HEK293 (cell line): Measurements from ENCODE around the gene ZNF672.
A peak's percentile ranks its signal among the peaks of the same experiment; 100 is the strongest.

Experiments
- CTCF ChIA-PET: fragments of 350-600 bp; formaldehyde crosslinking; extraction: SDS; loops from one replicate; lab custom pipeline; 2021; ENCODE audit warnings: antibody characterized with exemption; lab: Yijun Ruan, JAX
- POLR2A ChIA-PET: fragments of 300-600 bp; formaldehyde crosslinking; extraction: SDS; loops from one replicate; lab custom pipeline; 2020; ENCODE audit warnings: antibody characterized with exemption, inconsistent platforms; lab: Yijun Ruan, JAX
- H3K27ac ChIP-seq: fragments of 200-500 bp; sonication (Bioruptor generic); 2 replicates; pipeline ENCODE4 v1.5.1; 2014; ENCODE audit warnings: low read depth, low read length, control low read depth, inconsistent platforms; ENCODE audit errors: extremely low read depth
- H3K36me3 ChIP-seq, 2 experiments: fragments of 200-500 bp in 1 of 2; sonication (Bioruptor generic) in 1 of 2; 1 replicate in 1 of 2; 2 replicates in 1 of 2; pipeline ENCODE4 v1.5.1; 2014 to 2017; ENCODE audit warnings: inconsistent platforms in 2 of 2, low read length in 2 of 2; ENCODE audit not compliant: control insufficient read depth in 2 of 2, insufficient read depth in 1 of 2
- H3K4me1 ChIP-seq: fragments of 200-500 bp; sonication (Bioruptor generic); 2 replicates; pipeline ENCODE4 v1.5.1; 2014; ENCODE audit warnings: mild to moderate bottlenecking, low read length, inconsistent platforms; ENCODE audit not compliant: control insufficient read depth, insufficient read depth
- H3K4me3 ChIP-seq: 2 replicates; pipeline ENCODE4 v1.5.1; 2011; ENCODE audit warnings: low read depth, mild to moderate bottlenecking, control low read depth, low read length, moderate library complexity
- H3K9me3 ChIP-seq: fragments of 200-500 bp; sonication (Bioruptor generic); 2 replicates; pipeline ENCODE4 v1.5.1; 2014; ENCODE audit warnings: low read depth, low read length, inconsistent platforms; ENCODE audit not compliant: control insufficient read depth, insufficient read depth
- ELK4 ChIP-seq: IDR thresholded peaks from 2 replicates; pipeline ENCODE4 v1.6.1; 2011; ENCODE audit warnings: mild to moderate bottlenecking, low read depth, low read length, borderline replicate concordance
- KLF10 ChIP-seq: fragments of 450-650 bp; IDR thresholded peaks from 2 replicates; pipeline ENCODE4 v1.5.1; 2018; ENCODE audit warnings: missing biosample characterization, mild to moderate bottlenecking, missing genetic modification characterization
- PRDM4 ChIP-seq: fragments of 450-650 bp; formaldehyde crosslinking; IDR thresholded peaks from 2 replicates; pipeline ENCODE4 v1.5.1; 2017; ENCODE audit warnings: missing biosample characterization, missing genetic modification characterization
- TCF7L2 ChIP-seq: IDR thresholded peaks from 2 replicates; pipeline ENCODE4 v1.6.1; 2011; ENCODE audit warnings: low read depth, mild to moderate bottlenecking, inconsistent platforms, low read length, moderate library complexity, borderline replicate concordance
- ZBTB6 ChIP-seq: fragments of 450-650 bp; formaldehyde crosslinking; IDR thresholded peaks from 2 replicates; pipeline ENCODE4 v1.5.1; 2017; ENCODE audit warnings: missing biosample characterization, missing genetic modification characterization
- ZFP37 ChIP-seq: fragments of 450-650 bp; formaldehyde crosslinking; IDR thresholded peaks from 2 replicates; pipeline ENCODE4 v1.5.1; 2016; ENCODE audit warnings: missing biosample characterization, missing genetic modification characterization
- ZNF121 ChIP-seq: fragments of 450-650 bp; formaldehyde crosslinking; IDR thresholded peaks from 2 replicates; pipeline ENCODE4 v1.5.1; 2016; ENCODE audit warnings: missing biosample characterization, missing genetic modification characterization
- ZNF132 ChIP-seq: fragments of 450-650 bp; formaldehyde crosslinking; IDR thresholded peaks from 2 replicates; pipeline ENCODE4 v1.5.1; 2017; ENCODE audit warnings: missing biosample characterization, missing genetic modification characterization, borderline replicate concordance
- ZNF223 ChIP-seq: fragments of 450-650 bp; formaldehyde crosslinking; IDR thresholded peaks from 2 replicates; pipeline ENCODE4 v1.5.1; 2016; ENCODE audit warnings: missing biosample characterization, missing genetic modification characterization
- ZNF239 ChIP-seq: fragments of 450-650 bp; formaldehyde crosslinking; IDR thresholded peaks from 2 replicates; pipeline ENCODE4 v1.5.1; 2016; ENCODE audit warnings: missing biosample characterization, missing genetic modification characterization
- ZNF302 ChIP-seq: fragments of 450-650 bp; formaldehyde crosslinking; IDR thresholded peaks from 2 replicates; pipeline ENCODE4 v1.5.1; 2016; ENCODE audit warnings: missing biosample characterization, missing genetic modification characterization, low read depth
- ZNF362 ChIP-seq: fragments of 450-650 bp; formaldehyde crosslinking; IDR thresholded peaks from 2 replicates; pipeline ENCODE4 v1.5.1; 2016; ENCODE audit warnings: missing biosample characterization, missing genetic modification characterization
- ZNF580 ChIP-seq: fragments of 450-650 bp; formaldehyde crosslinking; IDR thresholded peaks from 2 replicates; pipeline ENCODE4 v1.5.1; 2016; ENCODE audit warnings: missing biosample characterization, missing genetic modification characterization
- ZNF645 ChIP-seq: fragments of 450-650 bp; formaldehyde crosslinking; IDR thresholded peaks from 2 replicates; pipeline ENCODE4; 2016; ENCODE audit warnings: missing biosample characterization, missing genetic modification characterization
- ZNF654 ChIP-seq: fragments of 450-650 bp; formaldehyde crosslinking; IDR thresholded peaks from 2 replicates; pipeline ENCODE4 v1.5.1; 2016; ENCODE audit warnings: low read depth, missing biosample characterization, missing genetic modification characterization

The ZNF672 gene

GRCh38 chr1:248805876-248806275 is 32.1 kb upstream of the ZNF672 start (continued):
- no peak for TF ChIP-seq PRDM4 (tag by site-specific recombination)

- H3K27ac ChIP-seq: no peak overlapping the region
- TF ChIP-seq ZNF132 (tag by site-specific recombination): no peak
- TF ChIP-seq ZNF223 (tag by site-specific recombination): no peak
- TF ChIP-seq ZNF654 (tag by site-specific recombination): peak; percentile 36
- TF ChIP-seq, all 188 proteins: peak for 1
- Histone ChIP-seq H3K36me3 (peaks cover 0 to 5% of the 10 kb centered on the region in 2 experiments; a peak in 1 of 3 replicates), H3K4me1 (no peaks in the 10 kb centered on the region), H3K9me3 (no peaks in the 10 kb centered on the region), H3K4me3 (no peak overlapping the region)
- ChIA-PET POLR2A (no interaction called here), CTCF (interaction anchor here (0.6 to 3.5 kb wide), 5 partner anchors 114 to 397 kb away, joined by 3 to 25 read pairs (median 4); no protein-coding TSS in a partner anchor)
These were observed 30.8 kb upstream of the ZNF672 start for GRCh38 chr1:248807067-248807737.

GRCh38 chr1:248808876-248809275 is 29.1 kb upstream of the ZNF672 start:
- Histone ChIP-seq H3K9me3 (no peaks in the 10 kb centered on the region), H3K4me3 (no peak overlapping the region), H3K4me1 (no peaks in the 10 kb centered on the region), H3K27ac (no peak overlapping the region), H3K36me3 (peaks cover 0 to 17% of the 10 kb centered on the region in 2 experiments; a peak in 1 of 3 replicates)
- CTCF ChIA-PET: interaction anchor here (0.6 to 1.0 kb wide), 2 partner anchors 8 to 186 kb away, joined by 3 read pairs; no protein-coding TSS in a partner anchor
- POLR2A ChIA-PET: no interaction called here
- TF ChIP-seq ELK4: no peak
- TF ChIP-seq ZNF239 (tag by site-specific recombination): no peak
- TF ChIP-seq ZNF362 (tag by site-specific recombination): no peak
- no peak for TF ChIP-seq ZNF645 (tag by site-specific recombination)
- TF ChIP-seq ZBTB6 (tag by site-specific recombination): no peak
- TF ChIP-seq ZFP37 (tag by site-specific recombination): no peak
- no peak for TF ChIP-seq ZNF580 (tag by site-specific recombination)
- no peak for TF ChIP-seq KLF10 (tag by site-specific recombination)
- TF ChIP-seq TCF7L2: no peak
- TF ChIP-seq ZNF302 (tag by site-specific recombination): no peak
- TF ChIP-seq ZNF121 (tag by site-specific recombination): no peak
